HepG2 (cell line): Measurements from ENCODE around the gene NDUFV1. TPM values are rescaled to one million over a fixed set of nuclear protein-coding genes. Genes with fewer than 3 reads are reported as not detected.

ENCODE experiments used
- ATAD3A ChIP-seq: sonication (generic); formaldehyde crosslinking; IDR thresholded peaks from 2 replicates; pipeline ENCODE4 v1.4.0; 2020; ENCODE audit warnings: missing genetic modification reagents
- CCAR2 ChIP-seq: fragments of 200-400 bp; formaldehyde crosslinking; optimal IDR thresholded peaks from 2 replicates; pipeline ENCODE3; 2018; ENCODE audit warnings: low read depth, mild to moderate bottlenecking, low read length, moderate library complexity
- DMAP1 ChIP-seq: IDR thresholded peaks from 2 replicates; pipeline ENCODE4 v1.6.1; 2016
- FUBP1 ChIP-seq: sonication (generic); formaldehyde crosslinking; IDR thresholded peaks from 2 replicates; pipeline ENCODE4 v1.5.1; 2020; ENCODE audit warnings: missing genetic modification reagents, mild to moderate bottlenecking, borderline replicate concordance
- MIXL1 ChIP-seq: IDR thresholded peaks from 2 replicates; pipeline ENCODE4 v1.6.1; 2016
- NPAS2 ChIP-seq: sonication (generic); formaldehyde crosslinking; IDR thresholded peaks from 2 replicates; pipeline ENCODE4 v1.8.0; 2022; ENCODE audit warnings: mild to moderate bottlenecking, missing genetic modification reagents, borderline replicate concordance
- NRL ChIP-seq: sonication (generic); formaldehyde crosslinking; IDR thresholded peaks from 2 replicates; pipeline ENCODE4 v1.5.0; 2020; ENCODE audit warnings: missing genetic modification reagents, mild to moderate bottlenecking, moderate library complexity, borderline replicate concordance
- PHF21A ChIP-seq: sonication (generic); formaldehyde crosslinking; IDR thresholded peaks from 2 replicates; pipeline ENCODE4 v1.5.0; 2020; ENCODE audit warnings: mild to moderate bottlenecking, missing genetic modification reagents
- PLRG1 ChIP-seq: fragments of 450-650 bp; conservative IDR thresholded peaks from 2 replicates; pipeline ENCODE4 v1.6.1; 2016
- RBFOX2 ChIP-seq: fragments of 200-400 bp; formaldehyde crosslinking; IDR thresholded peaks from 2 replicates; pipeline ENCODE4 v1.6.1; 2017; ENCODE audit warnings: low read depth, mild to moderate bottlenecking, low read length
- REST ChIP-seq, 2 experiments: IDR thresholded peaks; 2 replicates each; pipeline ENCODE4 v1.6.1; 2011 to 2012; ENCODE audit warnings: low read length in 2 of 2, borderline replicate concordance in 1 of 2, low read depth in 1 of 2, mild to moderate bottlenecking in 1 of 2, moderate library complexity in 1 of 2
- TBX3 ChIP-seq: fragments of 450-650 bp; IDR thresholded peaks from 2 replicates; pipeline ENCODE4 v1.6.1; 2017; ENCODE audit warnings: antibody characterized with exemption, mild to moderate bottlenecking, inconsistent platforms, borderline replicate concordance
- THRA ChIP-seq: sonication (generic); formaldehyde crosslinking; IDR thresholded peaks from 2 replicates; pipeline ENCODE4 v1.4.0; 2020; ENCODE audit warnings: missing genetic modification reagents, borderline replicate concordance
- TOPORS ChIP-seq: sonication (generic); formaldehyde crosslinking; IDR thresholded peaks from 2 replicates; pipeline ENCODE4 v1.8.0; 2023; ENCODE audit warnings: mild to moderate bottlenecking, missing genetic modification reagents
- ZNF180 ChIP-seq: sonication (generic); formaldehyde crosslinking; IDR thresholded peaks from 2 replicates; pipeline ENCODE4 v1.4.0; 2020; ENCODE audit warnings: low read depth, missing genetic modification reagents, borderline replicate concordance
- ZNF281 ChIP-seq: sonication (generic); formaldehyde crosslinking; IDR thresholded peaks from 2 replicates; pipeline ENCODE4 v1.4.0; 2020; ENCODE audit warnings: missing genetic modification reagents, borderline replicate concordance
- ZNF530 ChIP-seq: sonication (generic); formaldehyde crosslinking; IDR thresholded peaks from 2 replicates; pipeline ENCODE4 v1.5.0; 2020; ENCODE audit warnings: low read depth, mild to moderate bottlenecking, missing genetic modification reagents
- ZNF567 ChIP-seq: sonication (generic); formaldehyde crosslinking; IDR thresholded peaks from 2 replicates; pipeline ENCODE4 v1.8.1; 2023; ENCODE audit warnings: mild to moderate bottlenecking, missing genetic modification reagents, borderline replicate concordance
- polyA plus RNA-seq, 8 experiments: library from polyadenylated mRNA; depleted of rRNA in 3 of 8; stranded (reverse) in 7 of 8; unstranded in 1 of 8; fragments of >200 nt; fragmentation: Illumina TruSeq in 4 of 8; extraction: Trizol in 4 of 8; gene quantifications; 2 replicates each; pipeline versions ENCODE4 v1.2.1 to v1.2.3, GENCODE V29; 2011 to 2016; ENCODE audit warnings: low read depth in 4 of 8, missing spikeins in 1 of 8, mixed read lengths in 1 of 8; ENCODE audit not compliant: insufficient read depth in 1 of 8
- total RNA-seq, 5 experiments: library from RNA; depleted of rRNA; stranded (reverse); fragments of >200 nt; fragmentation: Illumina TruSeq; extraction: Trizol; gene quantifications; 2 replicates each; pipeline ENCODE4 v1.2.3, GENCODE V29; 2016; ENCODE audit warnings: low read depth in 1 of 5

Gene NDUFV1
- total and polyA plus RNA-seq, 2 of the 13 experiments (the other 11 are each of a cell fraction or from before 2014, with no cell fraction given) = 88.9 to 137 TPM

GRCh38 chr11:67632175-67632981, 25.6 kb downstream of the NDUFV1 start (continued):
- TF ChIP-seq MIXL1 (CRISPR knock-in tag) (no peak), ZNF567 (CRISPR knock-in tag) (0 out of 2 replicates have a peak, but pooled peaks have one; percentile 58), ZNF180 (CRISPR knock-in tag) (no peak), RBFOX2 (no peak), FUBP1 (CRISPR knock-in tag) (no peak), ATAD3A (no peak), TBX3 (no peak), TOPORS (no peak), ZNF530 (CRISPR knock-in tag) (no peak), NPAS2 (CRISPR knock-in tag) (no peak), DMAP1 (CRISPR knock-in tag) (0 out of 2 replicates have a peak, but pooled peaks have one; percentile 26), ZNF281 (CRISPR knock-in tag) (peak; percentile 95), REST (IDR thresholded peaks at IDR 0.05; ENCODE audit: borderline replicate concordance in 1 of 2, low read depth in 1 of 2, low read length in 2 of 2) (peak in 1 of 2 experiments; percentile 27; a peak in 1 of 4 replicates), THRA (peak; percentile 85; the same call in 1 of the 2 replicates), CCAR2 (no peak), PLRG1 (no peak), NRL (CRISPR knock-in tag) (peak; percentile 55), PHF21A (CRISPR knock-in tag) (peak; percentile 81)
